NCI-H2029 (cell line): Measurements from ENCODE around the gene BASP1.
"Not testable (repeated sequence)": the region's sequence is repeated elsewhere in the genome, so short reads cannot be mapped to it uniquely, and the experiment has no call there.

Source experiments
- DNase-seq: peaks from one replicate; lab custom pipeline; 2025; lab: John Stamatoyannopoulos, UW

Gene BASP1

GRCh38 chr5:17191574-17191973, 25.9 kb upstream of the BASP1 start:
- not testable (repeated sequence) for DNase-seq

- DNase-seq = no peak
Measured at GRCh38 chr5:17192191-17192590, 25.2 kb upstream of the BASP1 start.

- no peak for DNase-seq
Measured at GRCh38 chr5:17196024-17196423, 21.4 kb upstream of the BASP1 start.

GRCh38 chr5:17196697-17197096, 20.7 kb upstream of the BASP1 start:
- no peak for DNase-seq

GRCh38 chr5:17203329-17204132, 13.9 kb upstream of the BASP1 start:
- peak; percentile 19 for DNase-seq

GRCh38 chr5:17204133-17204489, 13.3 kb upstream of the BASP1 start:
- DNase-seq = no peak

GRCh38 chr5:17206021-17206420, 11.4 kb upstream of the BASP1 start:
- DNase-seq = peak; percentile 27

- DNase-seq = no peak
Measured at GRCh38 chr5:17212191-17212590, 5.2 kb upstream of the BASP1 start.

GRCh38 chr5:17212996-17213395, 4.4 kb upstream of the BASP1 start:
- DNase-seq = no peak

GRCh38 chr5:17213938-17214337, 3.5 kb upstream of the BASP1 start:
- no peak for DNase-seq

GRCh38 chr5:17214893-17215292, 2.5 kb upstream of the BASP1 start:
- DNase-seq = no peak

- DNase-seq = no peak
Measured at GRCh38 chr5:17215361-17215760, 2.1 kb upstream of the BASP1 start.

GRCh38 chr5:17216176-17216973, 1.1 kb upstream of the BASP1 start:
- DNase-seq = peak; percentile 69

GRCh38 chr5:17216974-17217492, 398 bp upstream of the BASP1 start:
- DNase-seq = no peak

- DNase-seq = no peak
Measured at GRCh38 chr5:17218353-17219005, 1.0 kb downstream of the BASP1 start.

GRCh38 chr5:17219006-17219422, 1.6 kb downstream of the BASP1 start:
- no peak for DNase-seq

- no peak for DNase-seq
Measured at GRCh38 chr5:17219469-17219868, 2.0 kb downstream of the BASP1 start.

- DNase-seq = no peak
Measured at GRCh38 chr5:17219992-17220391, 2.6 kb downstream of the BASP1 start.

- no peak for DNase-seq
Measured at GRCh38 chr5:17220469-17220868, 3.0 kb downstream of the BASP1 start.

GRCh38 chr5:17221843-17222636, 4.6 kb downstream of the BASP1 start:
- DNase-seq = no peak

- DNase-seq = no peak
Measured at GRCh38 chr5:17222664-17223063, 5.2 kb downstream of the BASP1 start.
